GM12878 (cell line): ENCODE measurements around the gene SLX9. TPM values are rescaled to one million over a fixed set of nuclear protein-coding genes. Genes with fewer than 3 reads are reported as not detected.

ENCODE experiments used
- ATAC-seq: fragments of 200-7000 bp; cut with Tn5 transposase; 3 replicates; pipeline ENCODE4 v1.9.1; 2020; ENCODE audit warnings: mild to moderate bottlenecking, moderate library complexity
- BruUV-seq: library from RNA; stranded (reverse); fragments of 400-500 nt; replicated peaks from 2 replicates; lab custom pipeline; 2021; lab: Mats Ljungman, UMichigan
- CTCF ChIA-PET: fragments of 300-600 bp; sonication (Branson Sonifier 250); formaldehyde crosslinking; extraction: SDS; loops from one replicate; lab custom pipeline; 2021; ENCODE audit warnings: inconsistent platforms; lab: Yijun Ruan, JAX
- POLR2A ChIA-PET: fragments of 350-600 bp; formaldehyde crosslinking; extraction: SDS; loops from one replicate; lab custom pipeline; 2021; ENCODE audit warnings: inconsistent platforms; lab: Charles Lee
- RAD21 ChIA-PET: fragments of 300-600 bp; sonication (Branson Sonifier 250); formaldehyde crosslinking; loops from one replicate; lab custom pipeline; 2023; ENCODE audit warnings: antibody characterized with exemption; ENCODE audit not compliant: unreplicated experiment; lab: Charles Lee
- SMC1A ChIA-PET: fragments of 300-600 bp; sonication (Branson Sonifier 250); formaldehyde crosslinking; loops from one replicate; lab custom pipeline; 2023; ENCODE audit not compliant: unreplicated experiment, uncharacterized antibody; lab: Charles Lee
- DNase-seq: peaks from one replicate; pipeline ENCODE4 v3.0.0-alpha.2; 2011; ENCODE audit warnings: low read depth, low spot score
- FAIRE-seq: peaks from 3 replicates; lab custom pipeline; 2011; peaks lifted over from hg19 to GRCh38; lab: Jason Lieb, UNC
- H2AFZ ChIP-seq: 2 replicates; pipeline ENCODE4 v1.6.0; 2011; ENCODE audit warnings: low read depth, low read length, control low read depth; ENCODE audit not compliant: control insufficient read depth
- H3K27ac ChIP-seq: 2 replicates; pipeline ENCODE4 v1.5.1; 2011; ENCODE audit warnings: control low read depth; ENCODE audit not compliant: control insufficient read depth, insufficient read depth
- H3K27me3 ChIP-seq, 2 experiments: replicated peaks in 1 of 2; 2 replicates each; pipeline versions ENCODE4 v1.6.0 to v1.6.1; 2011; ENCODE audit warnings: low read length in 1 of 2; ENCODE audit not compliant: control insufficient read depth in 2 of 2, insufficient read depth in 2 of 2
- H3K36me3 ChIP-seq, 2 experiments: 2 replicates each; pipeline ENCODE4 v1.5.1; 2011; ENCODE audit warnings: low read length in 1 of 2; ENCODE audit not compliant: control insufficient read depth in 2 of 2, insufficient read depth in 2 of 2
- H3K4me1 ChIP-seq: 2 replicates; pipeline ENCODE4 v1.6.1; 2011; ENCODE audit warnings: mild to moderate bottlenecking, low read length, moderate library complexity, mixed read lengths; ENCODE audit not compliant: control insufficient read depth, insufficient read depth
- H3K4me2 ChIP-seq: 2 replicates; pipeline ENCODE4 v1.6.0; 2011; ENCODE audit warnings: control low read depth; ENCODE audit not compliant: control insufficient read depth, insufficient read depth
- H3K4me3 ChIP-seq: fragments of 200-600 bp; sonication (generic); 2 replicates; pipeline ENCODE4 v1.5.1; 2016
- H3K79me2 ChIP-seq: 2 replicates; pipeline ENCODE4 v1.6.0; 2011; ENCODE audit warnings: low read length; ENCODE audit not compliant: control insufficient read depth, insufficient read depth
- H3K9ac ChIP-seq: 2 replicates; pipeline ENCODE4 v1.8.0; 2011; ENCODE audit warnings: low read length, control low read depth, mixed read lengths; ENCODE audit not compliant: control insufficient read depth, insufficient read depth
- H3K9me3 ChIP-seq: replicated peaks from 3 replicates; pipeline ENCODE4 v1.5.1; 2011; ENCODE audit warnings: mild to moderate bottlenecking, low read length; ENCODE audit not compliant: control insufficient read depth, insufficient read depth
- H4K20me1 ChIP-seq: 2 replicates; pipeline ENCODE4 v1.6.0; 2011; ENCODE audit not compliant: control insufficient read depth, insufficient read depth
- ATF7 ChIP-seq: fragments of 450-650 bp; IDR thresholded peaks from 2 replicates; pipeline ENCODE4 v1.6.1; 2016; ENCODE audit warnings: low read depth, mild to moderate bottlenecking
- BACH1 ChIP-seq: fragments of 450-650 bp; IDR thresholded peaks from 2 replicates; pipeline ENCODE4 v1.6.1; 2017; ENCODE audit warnings: mild to moderate bottlenecking, borderline replicate concordance
- EED ChIP-seq: sonication (generic); IDR thresholded peaks from 2 replicates; pipeline ENCODE4 v1.6.1; 2016; ENCODE audit warnings: antibody characterized with exemption, low read depth
- LARP7 ChIP-seq: fragments of 450-650 bp; IDR thresholded peaks from 2 replicates; pipeline ENCODE4 v1.6.1; 2017; ENCODE audit warnings: mild to moderate bottlenecking
- POU2F2 ChIP-seq: IDR thresholded peaks from 3 replicates; pipeline ENCODE4 v1.6.1; 2011; ENCODE audit warnings: low read depth, mild to moderate bottlenecking, low read length, borderline replicate concordance
- ZNF622 ChIP-seq: fragments of 450-650 bp; IDR thresholded peaks from 2 replicates; pipeline ENCODE4 v1.6.1; 2017; ENCODE audit warnings: mild to moderate bottlenecking, inconsistent platforms
- WGBS: methylation state at CpG from one replicate; pipeline ENCODE4 v1.1.6; 2016; ENCODE audit warnings: low lambda C conversion rate; ENCODE audit not compliant: insufficient replicate concordance, insufficient coverage; ENCODE audit errors: missing lambda C conversion rate; 5-methylcytosine and 5-hydroxymethylcytosine counted together
- in situ Hi-C: fragments of 300-500 bp; cut with MboI; formaldehyde crosslinking; loops from 9 replicates; pipeline ENCODE4 v1.14.3; 2018; ENCODE audit warnings: mixed read lengths
- intact Hi-C: fragments of 100-400 bp; cut with micrococcal nuclease; formaldehyde crosslinking; loops from one replicate; pipeline ENCODE4 v1.14.2; 2022; ENCODE audit not compliant: unreplicated experiment
- polyA plus RNA-seq, 11 experiments: library from polyadenylated mRNA; depleted of rRNA in 4 of 11; unstranded in 6 of 11; stranded (reverse) in 5 of 11; fragments of >200 nt; fragmentation: Nextera tagmentation in 4 of 11; fragmentation: Illumina TruSeq in 1 of 11; extraction: Ambion mirVana in 4 of 11; extraction: Trizol in 1 of 11; gene quantifications; 1 replicate in 1 of 11; 2 replicates in 10 of 11; pipeline versions ENCODE4 v1.2.1 to v1.2.3, GENCODE V29; 2011 to 2016; ENCODE audit warnings: inconsistent platforms in 2 of 11, missing spikeins in 2 of 11, low read depth in 1 of 11
- total RNA-seq, 4 experiments: library from RNA; depleted of rRNA in 3 of 4; stranded (reverse); fragments of >200 nt in 3 of 4; fragmentation: Illumina TruSeq in 1 of 4; extraction: Trizol in 1 of 4; gene quantifications; 2 replicates each; pipeline versions ENCODE4 v1.2.1 to v1.2.3, GENCODE V29; 2013 to 2021
- TF ChIP-seq, protein P1 (sequence below): fragments of 450-650 bp; IDR thresholded peaks from 2 replicates; pipeline ENCODE4 v1.6.1; 2017; ENCODE audit warnings: mild to moderate bottlenecking, moderate library complexity
- TF ChIP-seq, protein P2 (sequence below): fragments of 450-650 bp; IDR thresholded peaks from 2 replicates; pipeline ENCODE4 v1.6.1; 2018; ENCODE audit warnings: mild to moderate bottlenecking, low read depth, moderate library complexity; ENCODE audit not compliant: partially characterized antibody
- TF ChIP-seq, protein P3 (sequence below): IDR thresholded peaks from 2 replicates; pipeline ENCODE4 v1.6.1; 2012; ENCODE audit warnings: low read depth, low read length, improper control_type of control experiment
- TF ChIP-seq, protein P4 (sequence below): fragments of 450-650 bp; IDR thresholded peaks from 2 replicates; pipeline ENCODE4 v1.6.1; 2017; ENCODE audit warnings: antibody characterized with exemption, mild to moderate bottlenecking, moderate library complexity

SLX9 gene
- total and polyA plus RNA-seq, 10 of the 15 experiments (the other 5 are each of a cell fraction or from before 2014, with no cell fraction given), result 0.69 to 81.3 (median 33.9) TPM

DNA sequence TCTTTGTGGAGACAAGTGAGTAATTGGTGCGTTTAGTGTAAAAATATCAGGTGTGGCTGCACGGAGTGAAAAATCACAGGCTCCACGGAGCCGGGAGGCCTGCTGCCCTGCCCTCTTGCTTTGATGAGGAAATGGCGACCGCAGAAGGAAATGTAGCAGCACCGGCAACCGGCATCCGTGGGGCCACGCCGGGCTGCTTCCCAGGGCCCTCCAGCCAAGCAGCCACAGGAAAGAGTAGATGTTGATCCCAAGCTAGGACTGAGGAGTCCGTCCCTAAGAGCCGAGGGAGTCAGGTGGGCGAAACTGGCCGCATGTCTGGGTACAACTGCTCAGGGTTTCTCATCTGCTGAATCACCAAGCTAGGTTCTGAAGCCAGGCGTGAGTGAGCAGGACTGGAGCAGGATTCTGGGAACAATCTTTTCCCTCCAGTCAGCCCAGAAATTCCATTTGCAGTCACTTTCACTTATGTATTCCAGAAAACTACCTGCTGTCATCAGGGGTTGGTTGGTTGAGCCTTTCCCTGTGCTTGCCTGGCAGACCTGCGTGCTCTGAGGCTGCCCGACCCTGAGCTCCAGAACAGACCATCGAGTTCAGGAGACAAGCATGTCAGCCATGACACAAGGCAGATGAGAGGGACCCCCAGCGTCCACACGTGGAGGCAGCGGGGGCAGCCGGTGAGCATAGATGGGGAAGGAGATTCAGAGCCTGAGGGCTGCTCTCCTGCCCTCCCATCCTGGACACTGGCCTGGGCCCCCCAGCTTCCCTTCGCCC lies 13.3 kb upstream of the SLX9 start:
- intact Hi-C loops, result no loop called here
- in situ Hi-C loops, result no loop called here
- H2AFZ ChIP-seq, result peak overlapping the region; percentile 84
- peaks cover 43% of the 10 kb centered on the region for H3K4me1 ChIP-seq
- ChIA-PET POLR2A (interaction anchor here (1.7 to 5.7 kb wide), 8 partner anchors 9 to 150 kb away, joined by 6 to 59 read pairs (median 14); partner anchors contain the start of gene PTTG1IP), RAD21 (interaction anchor here (1.0 to 4.4 kb wide), 10 partner anchors 19 to 416 kb away, joined by 4 to 23 read pairs (median 7); partner anchors contain the start of genes PTTG1IP and UBE2G2), SMC1A (interaction anchor here (0.9 to 4.7 kb wide), 10 partner anchors 9 to 198 kb away, joined by 3 to 31 read pairs (median 4); partner anchors contain the start of genes PTTG1IP and UBE2G2), CTCF (interaction anchor here (0.6 to 2.9 kb wide), 11 partner anchors 7 to 631 kb away, joined by 3 to 14 read pairs (median 5); partner anchors contain the start of gene UBE2G2)
- peaks cover 7% of the 10 kb centered on the region for H3K79me2 ChIP-seq
- ATAC-seq (no peak; the same call in 2 of the 3 replicates), DNase-seq (no peak), FAIRE-seq (peak; percentile 65)
- H3K4me2 ChIP-seq, result peak overlapping the region; percentile 58
- H4K20me1 ChIP-seq, result no peaks in the 10 kb centered on the region
- peak overlapping the region; percentile 33 for H3K9ac ChIP-seq
- peak overlapping the region; percentile 22; the same call in 1 of the 2 replicates for H3K4me3 ChIP-seq
- H3K9me3 ChIP-seq, result no peaks in the 10 kb centered on the region
- no peaks in the 10 kb centered on the region for H3K27me3 ChIP-seq
- peak overlapping the region; percentile 91 for H3K27ac ChIP-seq
- no TSS peak for BruUV-seq
- WGBS, result 1% methylated on average over 24 of the region's 24 CpGs
- H3K36me3 ChIP-seq, result no peaks in the 10 kb centered on the region
- peak; percentile 57; the same call in 1 of the 2 replicates for TF ChIP-seq EED
- TF ChIP-seq, protein P1, sequence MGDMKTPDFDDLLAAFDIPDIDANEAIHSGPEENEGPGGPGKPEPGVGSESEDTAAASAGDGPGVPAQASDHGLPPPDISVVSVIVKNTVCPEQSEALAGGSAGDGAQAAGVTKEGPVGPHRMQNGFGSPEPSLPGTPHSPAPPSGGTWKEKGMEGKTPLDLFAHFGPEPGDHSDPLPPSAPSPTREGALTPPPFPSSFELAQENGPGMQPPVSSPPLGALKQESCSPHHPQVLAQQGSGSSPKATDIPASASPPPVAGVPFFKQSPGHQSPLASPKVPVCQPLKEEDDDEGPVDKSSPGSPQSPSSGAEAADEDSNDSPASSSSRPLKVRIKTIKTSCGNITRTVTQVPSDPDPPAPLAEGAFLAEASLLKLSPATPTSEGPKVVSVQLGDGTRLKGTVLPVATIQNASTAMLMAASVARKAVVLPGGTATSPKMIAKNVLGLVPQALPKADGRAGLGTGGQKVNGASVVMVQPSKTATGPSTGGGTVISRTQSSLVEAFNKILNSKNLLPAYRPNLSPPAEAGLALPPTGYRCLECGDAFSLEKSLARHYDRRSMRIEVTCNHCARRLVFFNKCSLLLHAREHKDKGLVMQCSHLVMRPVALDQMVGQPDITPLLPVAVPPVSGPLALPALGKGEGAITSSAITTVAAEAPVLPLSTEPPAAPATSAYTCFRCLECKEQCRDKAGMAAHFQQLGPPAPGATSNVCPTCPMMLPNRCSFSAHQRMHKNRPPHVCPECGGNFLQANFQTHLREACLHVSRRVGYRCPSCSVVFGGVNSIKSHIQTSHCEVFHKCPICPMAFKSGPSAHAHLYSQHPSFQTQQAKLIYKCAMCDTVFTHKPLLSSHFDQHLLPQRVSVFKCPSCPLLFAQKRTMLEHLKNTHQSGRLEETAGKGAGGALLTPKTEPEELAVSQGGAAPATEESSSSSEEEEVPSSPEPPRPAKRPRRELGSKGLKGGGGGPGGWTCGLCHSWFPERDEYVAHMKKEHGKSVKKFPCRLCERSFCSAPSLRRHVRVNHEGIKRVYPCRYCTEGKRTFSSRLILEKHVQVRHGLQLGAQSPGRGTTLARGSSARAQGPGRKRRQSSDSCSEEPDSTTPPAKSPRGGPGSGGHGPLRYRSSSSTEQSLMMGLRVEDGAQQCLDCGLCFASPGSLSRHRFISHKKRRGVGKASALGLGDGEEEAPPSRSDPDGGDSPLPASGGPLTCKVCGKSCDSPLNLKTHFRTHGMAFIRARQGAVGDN, result peak; percentile 85
- TF ChIP-seq, protein P2, sequence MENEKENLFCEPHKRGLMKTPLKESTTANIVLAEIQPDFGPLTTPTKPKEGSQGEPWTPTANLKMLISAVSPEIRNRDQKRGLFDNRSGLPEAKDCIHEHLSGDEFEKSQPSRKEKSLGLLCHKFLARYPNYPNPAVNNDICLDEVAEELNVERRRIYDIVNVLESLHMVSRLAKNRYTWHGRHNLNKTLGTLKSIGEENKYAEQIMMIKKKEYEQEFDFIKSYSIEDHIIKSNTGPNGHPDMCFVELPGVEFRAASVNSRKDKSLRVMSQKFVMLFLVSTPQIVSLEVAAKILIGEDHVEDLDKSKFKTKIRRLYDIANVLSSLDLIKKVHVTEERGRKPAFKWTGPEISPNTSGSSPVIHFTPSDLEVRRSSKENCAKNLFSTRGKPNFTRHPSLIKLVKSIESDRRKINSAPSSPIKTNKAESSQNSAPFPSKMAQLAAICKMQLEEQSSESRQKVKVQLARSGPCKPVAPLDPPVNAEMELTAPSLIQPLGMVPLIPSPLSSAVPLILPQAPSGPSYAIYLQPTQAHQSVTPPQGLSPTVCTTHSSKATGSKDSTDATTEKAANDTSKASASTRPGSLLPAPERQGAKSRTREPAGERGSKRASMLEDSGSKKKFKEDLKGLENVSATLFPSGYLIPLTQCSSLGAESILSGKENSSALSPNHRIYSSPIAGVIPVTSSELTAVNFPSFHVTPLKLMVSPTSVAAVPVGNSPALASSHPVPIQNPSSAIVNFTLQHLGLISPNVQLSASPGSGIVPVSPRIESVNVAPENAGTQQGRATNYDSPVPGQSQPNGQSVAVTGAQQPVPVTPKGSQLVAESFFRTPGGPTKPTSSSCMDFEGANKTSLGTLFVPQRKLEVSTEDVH, result no peak
- no peak for TF ChIP-seq LARP7
- TF ChIP-seq POU2F2, result no peak
- TF ChIP-seq, protein P3, sequence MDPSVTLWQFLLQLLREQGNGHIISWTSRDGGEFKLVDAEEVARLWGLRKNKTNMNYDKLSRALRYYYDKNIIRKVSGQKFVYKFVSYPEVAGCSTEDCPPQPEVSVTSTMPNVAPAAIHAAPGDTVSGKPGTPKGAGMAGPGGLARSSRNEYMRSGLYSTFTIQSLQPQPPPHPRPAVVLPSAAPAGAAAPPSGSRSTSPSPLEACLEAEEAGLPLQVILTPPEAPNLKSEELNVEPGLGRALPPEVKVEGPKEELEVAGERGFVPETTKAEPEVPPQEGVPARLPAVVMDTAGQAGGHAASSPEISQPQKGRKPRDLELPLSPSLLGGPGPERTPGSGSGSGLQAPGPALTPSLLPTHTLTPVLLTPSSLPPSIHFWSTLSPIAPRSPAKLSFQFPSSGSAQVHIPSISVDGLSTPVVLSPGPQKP, result no peak
- 0 out of 2 replicates have a peak, but pooled peaks have one; percentile 21 for TF ChIP-seq BACH1
- TF ChIP-seq ZNF622, result no peak
- TF ChIP-seq ATF7, result no peak
- TF ChIP-seq, protein P4, sequence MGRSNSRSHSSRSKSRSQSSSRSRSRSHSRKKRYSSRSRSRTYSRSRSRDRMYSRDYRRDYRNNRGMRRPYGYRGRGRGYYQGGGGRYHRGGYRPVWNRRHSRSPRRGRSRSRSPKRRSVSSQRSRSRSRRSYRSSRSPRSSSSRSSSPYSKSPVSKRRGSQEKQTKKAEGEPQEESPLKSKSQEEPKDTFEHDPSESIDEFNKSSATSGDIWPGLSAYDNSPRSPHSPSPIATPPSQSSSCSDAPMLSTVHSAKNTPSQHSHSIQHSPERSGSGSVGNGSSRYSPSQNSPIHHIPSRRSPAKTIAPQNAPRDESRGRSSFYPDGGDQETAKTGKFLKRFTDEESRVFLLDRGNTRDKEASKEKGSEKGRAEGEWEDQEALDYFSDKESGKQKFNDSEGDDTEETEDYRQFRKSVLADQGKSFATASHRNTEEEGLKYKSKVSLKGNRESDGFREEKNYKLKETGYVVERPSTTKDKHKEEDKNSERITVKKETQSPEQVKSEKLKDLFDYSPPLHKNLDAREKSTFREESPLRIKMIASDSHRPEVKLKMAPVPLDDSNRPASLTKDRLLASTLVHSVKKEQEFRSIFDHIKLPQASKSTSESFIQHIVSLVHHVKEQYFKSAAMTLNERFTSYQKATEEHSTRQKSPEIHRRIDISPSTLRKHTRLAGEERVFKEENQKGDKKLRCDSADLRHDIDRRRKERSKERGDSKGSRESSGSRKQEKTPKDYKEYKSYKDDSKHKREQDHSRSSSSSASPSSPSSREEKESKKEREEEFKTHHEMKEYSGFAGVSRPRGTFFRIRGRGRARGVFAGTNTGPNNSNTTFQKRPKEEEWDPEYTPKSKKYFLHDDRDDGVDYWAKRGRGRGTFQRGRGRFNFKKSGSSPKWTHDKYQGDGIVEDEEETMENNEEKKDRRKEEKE, result no peak
